ENCODE data around the gene UBL5.

UBL5 gene

DNA sequence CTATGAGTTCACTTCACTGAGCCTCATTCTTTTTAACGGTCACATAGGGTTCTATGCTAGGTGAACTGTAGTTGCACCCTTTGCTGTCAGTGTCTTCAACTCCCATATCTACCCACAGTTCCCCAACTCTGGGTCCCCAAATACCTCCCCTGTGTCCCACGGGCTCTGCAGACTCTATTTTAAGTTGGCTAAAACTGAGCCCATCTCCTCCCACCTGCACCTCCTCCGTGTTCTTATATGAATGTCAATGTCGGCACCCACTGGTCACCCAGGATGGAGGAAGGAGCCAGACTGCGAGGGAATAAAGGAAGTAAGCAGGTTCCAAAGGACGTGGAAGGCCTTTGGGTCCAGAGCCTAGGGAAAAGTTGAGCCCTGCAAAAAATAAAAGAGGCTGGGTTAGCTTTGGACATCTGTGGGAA, 6.6 kb downstream of the UBL5 start:
- H3K4me3 ChIP-seq (ENCODE audit: low read depth, low read length) = peak overlapping the region; percentile 64
- DNase-seq (ENCODE audit: low read depth) = peak; percentile 44
- TF ChIP-seq MYC (IDR thresholded peaks at IDR 0.05; ENCODE audit: low read depth, low read length) (no peak), POLR2A (IDR thresholded peaks at IDR 0.05; ENCODE audit: extremely low read depth, insufficient read length) (no peak)
- TF ChIP-seq, protein P1, sequence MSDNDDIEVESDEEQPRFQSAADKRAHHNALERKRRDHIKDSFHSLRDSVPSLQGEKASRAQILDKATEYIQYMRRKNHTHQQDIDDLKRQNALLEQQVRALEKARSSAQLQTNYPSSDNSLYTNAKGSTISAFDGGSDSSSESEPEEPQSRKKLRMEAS (IDR thresholded peaks at IDR 0.05; ENCODE audit: low read depth, low read length) = no peak

DNA sequence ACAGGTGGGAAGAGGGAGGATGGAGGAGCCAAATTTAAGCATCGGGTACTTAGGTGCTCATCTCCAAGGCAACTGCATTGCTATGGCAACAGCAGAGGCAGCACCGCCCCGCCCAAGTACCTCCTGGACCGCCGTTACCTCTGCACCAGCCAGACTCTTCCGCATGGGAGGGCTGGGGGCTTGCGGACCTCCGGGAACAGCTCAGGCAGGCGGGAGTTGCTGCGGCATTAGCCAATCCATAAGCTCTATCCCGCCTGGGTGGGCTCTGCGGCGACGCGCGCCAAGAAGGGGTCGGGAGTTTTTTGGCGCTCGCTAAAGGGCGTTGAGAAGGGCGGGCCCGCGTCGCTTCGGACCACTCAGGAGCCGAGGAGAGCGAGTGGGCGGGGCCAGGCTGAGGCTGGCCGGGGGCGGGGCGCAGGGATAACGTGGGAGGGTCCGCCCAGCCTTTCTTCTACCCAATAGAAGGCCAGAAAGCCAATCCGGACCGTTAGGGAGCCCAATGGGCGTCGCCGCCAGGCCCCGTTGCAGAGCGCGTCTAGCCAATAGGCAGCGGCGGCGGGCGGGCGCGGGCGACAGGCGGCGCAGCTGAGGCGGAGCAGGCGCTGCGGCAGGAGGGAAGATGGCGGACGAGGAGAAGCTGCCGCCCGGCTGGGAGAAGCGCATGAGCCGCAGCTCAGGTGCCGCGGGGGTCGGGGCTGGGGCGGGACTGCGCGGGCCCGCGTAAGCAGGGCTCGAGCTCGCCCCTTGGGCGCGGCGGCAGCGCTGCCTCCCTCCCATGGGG, 7.2 kb downstream of the UBL5 start, which contains the start of gene PIN1:
TSS of gene PIN1 (plus strand) at position 593 of the 781 bp plus-strand sequence. CDS start at position 620, 27 bp downstream.
- peak; percentile 100 for DNase-seq (ENCODE audit: low read depth)
- TF ChIP-seq, protein P2, sequence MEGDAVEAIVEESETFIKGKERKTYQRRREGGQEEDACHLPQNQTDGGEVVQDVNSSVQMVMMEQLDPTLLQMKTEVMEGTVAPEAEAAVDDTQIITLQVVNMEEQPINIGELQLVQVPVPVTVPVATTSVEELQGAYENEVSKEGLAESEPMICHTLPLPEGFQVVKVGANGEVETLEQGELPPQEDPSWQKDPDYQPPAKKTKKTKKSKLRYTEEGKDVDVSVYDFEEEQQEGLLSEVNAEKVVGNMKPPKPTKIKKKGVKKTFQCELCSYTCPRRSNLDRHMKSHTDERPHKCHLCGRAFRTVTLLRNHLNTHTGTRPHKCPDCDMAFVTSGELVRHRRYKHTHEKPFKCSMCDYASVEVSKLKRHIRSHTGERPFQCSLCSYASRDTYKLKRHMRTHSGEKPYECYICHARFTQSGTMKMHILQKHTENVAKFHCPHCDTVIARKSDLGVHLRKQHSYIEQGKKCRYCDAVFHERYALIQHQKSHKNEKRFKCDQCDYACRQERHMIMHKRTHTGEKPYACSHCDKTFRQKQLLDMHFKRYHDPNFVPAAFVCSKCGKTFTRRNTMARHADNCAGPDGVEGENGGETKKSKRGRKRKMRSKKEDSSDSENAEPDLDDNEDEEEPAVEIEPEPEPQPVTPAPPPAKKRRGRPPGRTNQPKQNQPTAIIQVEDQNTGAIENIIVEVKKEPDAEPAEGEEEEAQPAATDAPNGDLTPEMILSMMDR (IDR thresholded peaks at IDR 0.05; ENCODE audit: low read depth, low read length) = peak; percentile 42
- TF ChIP-seq, protein P1 (IDR thresholded peaks at IDR 0.05; ENCODE audit: low read depth, low read length) = peak; percentile 70
- 0 out of 2 replicates have a peak, but pooled peaks have one; percentile 20 for TF ChIP-seq MYC (IDR thresholded peaks at IDR 0.05; ENCODE audit: low read depth, low read length)
- TF ChIP-seq POLR2A (IDR thresholded peaks at IDR 0.05; ENCODE audit: extremely low read depth, insufficient read length) = peak; percentile 81
- peak within 1 kb of the TSS; percentile 96 for H3K4me3 ChIP-seq (ENCODE audit: low read depth, low read length)

DNA sequence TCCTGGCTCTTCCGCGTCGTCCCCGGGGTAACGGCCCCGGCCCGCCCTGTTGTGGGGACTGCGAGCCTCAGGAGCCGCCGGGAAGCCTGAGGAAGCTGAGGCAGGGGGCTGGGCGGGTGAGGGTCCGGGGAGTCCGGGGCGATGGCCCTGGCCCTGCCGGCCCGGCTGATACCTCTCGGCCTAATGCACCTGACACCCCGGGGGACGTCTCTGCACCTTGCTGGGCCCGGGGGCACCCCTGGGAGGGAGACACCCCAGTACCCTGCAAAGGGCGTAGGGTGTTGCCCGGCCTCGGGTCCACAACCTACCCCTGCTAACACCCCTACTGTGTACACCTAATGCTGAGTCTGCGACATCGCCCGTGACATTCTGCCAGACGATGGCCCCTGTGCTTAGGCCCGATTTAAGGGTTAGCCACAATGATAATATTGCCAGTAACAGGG, 7.8 kb downstream of the UBL5 start:
- peak; percentile 42 for DNase-seq (ENCODE audit: low read depth)
- H3K4me3 ChIP-seq (ENCODE audit: low read depth, low read length) = peak overlapping the region; percentile 96
- TF ChIP-seq POLR2A (IDR thresholded peaks at IDR 0.05; ENCODE audit: extremely low read depth, insufficient read length) (no peak), MYC (IDR thresholded peaks at IDR 0.05; ENCODE audit: low read depth, low read length) (no peak)
- TF ChIP-seq, protein P2 (IDR thresholded peaks at IDR 0.05; ENCODE audit: low read depth, low read length) = no peak
- TF ChIP-seq, protein P1 (IDR thresholded peaks at IDR 0.05; ENCODE audit: low read depth, low read length) = no peak

DNA sequence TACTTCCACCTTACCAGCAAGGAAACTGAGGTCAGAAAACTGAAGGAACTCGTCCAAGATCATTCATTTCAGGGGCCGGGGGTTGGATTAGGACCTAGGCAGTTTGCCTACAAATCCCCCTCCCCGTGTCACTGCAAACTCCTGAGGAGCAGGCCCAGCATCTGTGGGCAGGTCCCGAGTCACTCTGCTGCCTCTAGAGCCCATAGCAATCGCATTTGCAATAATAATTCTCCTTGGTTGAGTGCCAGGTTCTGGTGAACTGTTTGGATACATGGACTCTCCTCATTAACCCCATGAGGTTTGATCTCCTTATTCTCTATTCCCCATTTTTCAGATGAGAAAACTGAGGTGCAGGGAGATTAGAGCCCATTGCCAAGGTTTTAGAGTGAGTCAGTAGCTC, 8.3 kb downstream of the UBL5 start:
- TF ChIP-seq, protein P2 (IDR thresholded peaks at IDR 0.05; ENCODE audit: low read depth, low read length) = peak; percentile 9
- TF ChIP-seq MYC (IDR thresholded peaks at IDR 0.05; ENCODE audit: low read depth, low read length) = no peak
- H3K4me3 ChIP-seq (ENCODE audit: low read depth, low read length) = peak overlapping the region; percentile 96
- DNase-seq (ENCODE audit: low read depth) = peak; percentile 64

DNA sequence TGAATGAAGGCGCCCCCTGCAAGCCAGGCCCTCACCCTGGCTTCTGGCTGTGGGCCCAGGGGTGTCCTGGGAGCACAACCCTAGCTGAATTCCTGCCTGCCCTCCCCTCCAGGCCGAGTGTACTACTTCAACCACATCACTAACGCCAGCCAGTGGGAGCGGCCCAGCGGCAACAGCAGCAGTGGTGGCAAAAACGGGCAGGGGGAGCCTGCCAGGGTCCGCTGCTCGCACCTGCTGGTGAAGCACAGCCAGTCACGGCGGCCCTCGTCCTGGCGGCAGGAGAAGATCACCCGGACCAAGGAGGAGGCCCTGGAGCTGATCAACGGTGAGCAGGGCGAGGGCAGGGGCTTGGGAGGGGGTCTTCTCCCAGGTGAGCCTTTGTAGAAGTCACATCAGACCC, 10.6 kb downstream of the UBL5 start:
- H3K4me3 ChIP-seq (ENCODE audit: low read depth, low read length) = no peak overlapping the region
- TF ChIP-seq, protein P1 (IDR thresholded peaks at IDR 0.05; ENCODE audit: low read depth, low read length) = no peak
- TF ChIP-seq POLR2A (IDR thresholded peaks at IDR 0.05; ENCODE audit: extremely low read depth, insufficient read length) = no peak
- TF ChIP-seq MYC (IDR thresholded peaks at IDR 0.05; ENCODE audit: low read depth, low read length) = no peak
- TF ChIP-seq, protein P2 (IDR thresholded peaks at IDR 0.05; ENCODE audit: low read depth, low read length) = no peak
- DNase-seq (ENCODE audit: low read depth) = no peak

DNA sequence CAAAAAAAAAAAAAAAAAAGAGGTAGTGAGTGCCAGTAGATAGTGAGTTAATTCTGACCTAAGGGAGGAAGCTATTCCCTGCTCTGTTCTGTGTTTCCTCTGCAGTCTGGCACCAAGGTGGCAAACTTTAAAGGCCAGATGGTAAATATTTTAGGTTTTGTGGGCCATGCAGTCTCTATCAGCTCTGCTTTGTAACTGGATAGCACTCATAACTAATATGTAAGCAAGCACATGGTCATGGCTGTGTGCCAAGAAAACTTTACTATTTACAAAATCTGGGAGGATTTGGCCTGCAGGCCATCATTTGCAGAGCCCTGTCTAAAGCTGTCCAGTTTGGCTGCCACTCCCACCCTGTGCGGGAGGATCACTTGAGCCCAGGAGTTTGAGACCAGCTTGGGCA, 11.7 kb downstream of the UBL5 start:
- TF ChIP-seq POLR2A (IDR thresholded peaks at IDR 0.05; ENCODE audit: extremely low read depth, insufficient read length) (no peak), MYC (IDR thresholded peaks at IDR 0.05; ENCODE audit: low read depth, low read length) (no peak)
- TF ChIP-seq, protein P2 (IDR thresholded peaks at IDR 0.05; ENCODE audit: low read depth, low read length) = no peak
- TF ChIP-seq, protein P1 (IDR thresholded peaks at IDR 0.05; ENCODE audit: low read depth, low read length) = no peak
- no peak overlapping the region for H3K4me3 ChIP-seq (ENCODE audit: low read depth, low read length)
- no peak for DNase-seq (ENCODE audit: low read depth)
